CD4-positive, alpha-beta T cell (primary cell): Measurements from ENCODE around the gene CACNA1G. TPM values are rescaled to one million over a fixed set of nuclear protein-coding genes. Genes with fewer than 3 reads are reported as not detected.

Source experiments
- ATAC-seq: fragments of 200-7000 bp; cut with Tn5 transposase; one replicate; pipeline ENCODE4 v1.10.0; 2022; ENCODE audit warnings: mild to moderate bottlenecking; ENCODE audit not compliant: poor library complexity
- CTCF ChIA-PET: fragments of 350-600 bp; sonication (Branson Sonifier 250); formaldehyde crosslinking; loops from one replicate; lab custom pipeline; 2021; ENCODE audit warnings: antibody characterized with exemption, inconsistent platforms; lab: Charles Lee
- POLR2A ChIA-PET: fragments of 350-600 bp; sonication (Branson Sonifier 250); formaldehyde crosslinking; loops from one replicate; lab custom pipeline; 2021; ENCODE audit warnings: antibody characterized with exemption, inconsistent platforms; lab: Charles Lee
- DNase-seq, 14 experiments: peaks; one replicate each; pipeline ENCODE4 v3.0.0-alpha.2; 2013 to 2020; ENCODE audit warnings: mixed read lengths in 2 of 14
- H3K27ac ChIP-seq, 2 donors: one replicate each; pipeline versions ENCODE4 v1.5.1 to v1.7.0; 2013; ENCODE audit warnings: low read length in 2 of 2, low read depth in 1 of 2, mild to moderate bottlenecking in 1 of 2
- H3K27me3 ChIP-seq, 2 experiments: 1 replicate in 1 of 2; 2 replicates in 1 of 2; pipeline versions ENCODE4 v1.6.1 to v1.7.0; 2013; ENCODE audit warnings: low read length in 2 of 2, control low read depth in 1 of 2, mild to moderate bottlenecking in 1 of 2, moderate library complexity in 1 of 2; ENCODE audit not compliant: insufficient read depth in 2 of 2, control insufficient read depth in 1 of 2
- H3K36me3 ChIP-seq: one replicate; pipeline ENCODE4 v1.6.1; 2013; ENCODE audit warnings: low read length, control low read depth; ENCODE audit not compliant: insufficient read depth
- H3K4me1 ChIP-seq: one replicate; pipeline ENCODE4 v1.6.1; 2013; ENCODE audit warnings: low read length, control low read depth; ENCODE audit not compliant: insufficient read depth
- H3K4me3 ChIP-seq: one replicate; pipeline ENCODE4 v1.5.1; 2013; ENCODE audit warnings: mild to moderate bottlenecking, low read length, moderate library complexity
- H3K9me3 ChIP-seq, 2 experiments: 1 replicate in 1 of 2; 2 replicates in 1 of 2; pipeline versions ENCODE4 v1.6.1 to v1.7.0; 2013; ENCODE audit warnings: low read length in 2 of 2, mild to moderate bottlenecking in 2 of 2, control low read depth in 1 of 2, moderate library complexity in 1 of 2; ENCODE audit not compliant: control insufficient read depth in 1 of 2, insufficient read depth in 1 of 2
- H3K27ac Mint-ChIP-seq: one replicate; pipeline ENCODE4 v1.8.0; 2020; ENCODE audit warnings: mixed read lengths
- H3K27me3 Mint-ChIP-seq: one replicate; pipeline ENCODE4 v1.8.0; 2021; ENCODE audit warnings: mixed read lengths
- H3K36me3 Mint-ChIP-seq: one replicate; pipeline ENCODE4 v1.8.0; 2021; ENCODE audit warnings: low read depth, mixed read lengths
- H3K4me1 Mint-ChIP-seq: one replicate; pipeline ENCODE4 v1.8.0; 2021; ENCODE audit warnings: low read depth, mixed read lengths
- H3K4me3 Mint-ChIP-seq: one replicate; pipeline ENCODE4 v1.8.0; 2020; ENCODE audit warnings: mild to moderate bottlenecking, mixed read lengths
- H3K9me3 Mint-ChIP-seq: one replicate; pipeline ENCODE4 v1.8.0; 2020; ENCODE audit warnings: mixed read lengths
- intact Hi-C, 2 experiments: fragments of 100-400 bp; cut with DNase I in 1 of 2; cut with micrococcal nuclease in 1 of 2; formaldehyde crosslinking; loops; one replicate each; pipeline versions ENCODE4 v1.15.1 to v1.9.0; 2023 to 2025; cut with DNase I, micrococcal nuclease
- total RNA-seq, 174 experiments: library from RNA in 2 of 174; stranded (reverse) in 2 of 174; gene quantifications; one replicate each; pipeline ENCODE4 v1.2.3 and lab custom pipeline; 2021 to 2026
- TF ChIP-seq, protein P1 (sequence below): fragments of 200-600 bp; IDR thresholded peaks from one replicate; pipeline ENCODE4 v1.8.0; 2022; ENCODE audit warnings: antibody characterized with exemption, mild to moderate bottlenecking

CACNA1G gene
- total RNA-seq, 2 experiments from 2014 or later: not detected

DNA sequence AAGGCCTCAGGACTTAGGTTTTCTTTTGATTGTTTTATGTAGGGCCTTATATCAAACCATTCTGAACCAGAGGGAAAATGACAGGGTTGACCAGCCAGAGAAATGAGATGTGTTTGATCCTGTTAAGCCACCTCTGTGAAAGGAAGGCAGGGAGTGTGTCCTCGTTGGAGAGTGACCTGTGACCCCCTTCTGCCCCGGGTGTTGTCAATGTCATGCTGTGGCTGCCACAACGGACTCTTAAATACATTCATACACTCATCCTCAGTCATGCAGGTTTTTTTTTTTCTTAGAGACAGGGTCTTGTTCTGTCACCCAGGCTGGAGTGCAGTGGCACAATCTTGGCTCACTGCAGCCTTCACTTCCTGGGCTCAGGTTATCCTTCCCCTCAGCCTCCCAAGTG lies 46.1 kb upstream of the CACNA1G start:
- POLR2A ChIA-PET: no interaction called here
- CTCF ChIA-PET: no interaction called here
- Histone ChIP-seq H3K9me3 (no peaks in the 10 kb centered on the region), H3K27ac (no peak overlapping the region), H3K27me3 (no peaks in the 10 kb centered on the region), H3K4me3 (no peak overlapping the region), H3K36me3 (no peaks in the 10 kb centered on the region), H3K4me1 (peaks cover 30% of the 10 kb centered on the region)
- peaks cover 5% of the 10 kb centered on the region for H3K27me3 Mint-ChIP-seq
- H3K36me3 Mint-ChIP-seq: no peaks in the 10 kb centered on the region
- no peak overlapping the region for H3K27ac Mint-ChIP-seq
- DNase-seq (no peak), ATAC-seq (no peak)
- no peaks in the 10 kb centered on the region for H3K9me3 Mint-ChIP-seq
- no peak overlapping the region for H3K4me3 Mint-ChIP-seq
- peaks cover 25% of the 10 kb centered on the region for H3K4me1 Mint-ChIP-seq
- TF ChIP-seq, protein P1, sequence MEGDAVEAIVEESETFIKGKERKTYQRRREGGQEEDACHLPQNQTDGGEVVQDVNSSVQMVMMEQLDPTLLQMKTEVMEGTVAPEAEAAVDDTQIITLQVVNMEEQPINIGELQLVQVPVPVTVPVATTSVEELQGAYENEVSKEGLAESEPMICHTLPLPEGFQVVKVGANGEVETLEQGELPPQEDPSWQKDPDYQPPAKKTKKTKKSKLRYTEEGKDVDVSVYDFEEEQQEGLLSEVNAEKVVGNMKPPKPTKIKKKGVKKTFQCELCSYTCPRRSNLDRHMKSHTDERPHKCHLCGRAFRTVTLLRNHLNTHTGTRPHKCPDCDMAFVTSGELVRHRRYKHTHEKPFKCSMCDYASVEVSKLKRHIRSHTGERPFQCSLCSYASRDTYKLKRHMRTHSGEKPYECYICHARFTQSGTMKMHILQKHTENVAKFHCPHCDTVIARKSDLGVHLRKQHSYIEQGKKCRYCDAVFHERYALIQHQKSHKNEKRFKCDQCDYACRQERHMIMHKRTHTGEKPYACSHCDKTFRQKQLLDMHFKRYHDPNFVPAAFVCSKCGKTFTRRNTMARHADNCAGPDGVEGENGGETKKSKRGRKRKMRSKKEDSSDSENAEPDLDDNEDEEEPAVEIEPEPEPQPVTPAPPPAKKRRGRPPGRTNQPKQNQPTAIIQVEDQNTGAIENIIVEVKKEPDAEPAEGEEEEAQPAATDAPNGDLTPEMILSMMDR: no peak
- intact Hi-C loops: no loop called here

DNA sequence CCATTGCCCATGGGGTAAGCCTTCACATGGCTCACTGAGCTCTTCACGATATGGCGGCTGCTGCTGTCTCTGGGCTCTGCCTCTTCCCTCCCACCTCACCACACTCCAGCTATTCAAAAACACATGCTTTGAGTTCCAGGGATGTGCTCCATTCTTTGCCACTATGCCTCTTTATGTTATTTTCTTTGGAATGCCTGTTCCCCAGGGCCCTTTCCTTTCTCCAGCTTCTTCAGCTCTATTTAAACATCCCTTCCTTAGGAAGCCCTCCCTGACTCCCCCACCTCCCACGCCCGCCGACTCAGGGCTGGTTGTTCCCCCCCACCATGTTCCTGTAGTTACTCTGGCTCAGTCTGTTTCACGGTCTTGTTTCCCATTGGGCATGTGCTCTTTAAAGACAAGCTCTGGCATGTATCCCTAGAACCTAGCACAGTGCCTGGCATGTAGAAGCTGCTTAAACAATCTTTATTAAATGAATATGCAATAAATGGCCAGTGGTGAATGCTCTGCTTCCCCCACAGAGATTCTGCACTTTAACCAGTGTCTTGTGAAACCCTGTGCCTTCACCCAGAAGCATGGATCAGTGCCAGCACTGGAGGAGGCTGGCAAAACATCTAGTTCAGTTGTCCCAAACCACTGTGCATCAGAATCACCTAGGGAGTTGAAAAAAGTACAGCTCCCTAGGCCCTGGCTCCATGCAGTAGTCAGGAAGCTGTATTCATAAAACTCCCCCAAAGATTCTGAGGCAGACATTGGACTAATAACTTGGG lies 45.4 kb upstream of the CACNA1G start:
- Mint-ChIP-seq H3K4me3 (no peak overlapping the region), H3K4me1 (peaks cover 20% of the 10 kb centered on the region), H3K27me3 (peaks cover 5% of the 10 kb centered on the region), H3K36me3 (no peaks in the 10 kb centered on the region), H3K27ac (no peak overlapping the region), H3K9me3 (no peaks in the 10 kb centered on the region)
- CTCF ChIA-PET: no interaction called here
- H3K9me3 ChIP-seq: no peaks in the 10 kb centered on the region
- POLR2A ChIA-PET: no interaction called here
- ATAC-seq (no peak), DNase-seq (no peak)
- H3K36me3 ChIP-seq: no peaks in the 10 kb centered on the region
- no peaks in the 10 kb centered on the region for H3K27me3 ChIP-seq
- H3K27ac ChIP-seq: no peak overlapping the region
- TF ChIP-seq, protein P1: no peak
- H3K4me1 ChIP-seq: peaks cover 23% of the 10 kb centered on the region
- intact Hi-C loops: no loop called here
- no peak overlapping the region for H3K4me3 ChIP-seq

DNA sequence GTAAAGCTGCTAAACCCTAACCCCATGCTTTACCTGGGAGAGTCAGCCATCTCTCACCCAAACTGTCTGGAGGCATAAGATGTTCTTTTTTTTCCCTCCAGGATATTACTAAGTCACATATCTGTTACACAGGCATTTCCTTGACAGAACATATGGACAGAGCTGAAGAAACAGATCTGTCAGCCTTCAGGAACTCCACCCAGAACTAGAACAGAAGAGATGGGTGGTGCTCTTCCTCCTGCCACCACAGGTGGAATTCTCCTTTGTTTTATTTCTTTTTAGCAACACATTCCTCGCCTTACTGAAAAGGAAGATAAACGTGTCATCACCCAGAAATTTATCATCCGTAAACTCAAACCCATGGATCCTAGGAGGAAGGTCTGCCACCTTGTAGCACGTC lies 43.5 kb upstream of the CACNA1G start:
- Histone ChIP-seq H3K27me3 (no peaks in the 10 kb centered on the region), H3K27ac (no peak overlapping the region), H3K4me3 (no peak overlapping the region), H3K9me3 (no peaks in the 10 kb centered on the region), H3K36me3 (no peaks in the 10 kb centered on the region), H3K4me1 (peaks cover 9% of the 10 kb centered on the region)
- CTCF ChIA-PET: no interaction called here
- Mint-ChIP-seq H3K9me3 (no peaks in the 10 kb centered on the region), H3K27me3 (no peaks in the 10 kb centered on the region), H3K27ac (no peak overlapping the region), H3K4me1 (peaks cover 8% of the 10 kb centered on the region), H3K4me3 (no peak overlapping the region), H3K36me3 (no peaks in the 10 kb centered on the region)
- POLR2A ChIA-PET: interaction anchor here (0.5 kb wide), 1 partner anchor 679 kb away, joined by 3 read pairs; no protein-coding TSS in a partner anchor
- intact Hi-C loops: no loop called here
- TF ChIP-seq, protein P1: no peak
- DNase-seq (no peak), ATAC-seq (no peak)
